Heart left ventricle (tissue), 13 donors: ENCODE measurements around the gene ARHGEF40.

ENCODE experiments used
- CTCF ChIP-seq, 12 donors: fragments of 200-600 bp; sonication (generic) in 4 of 12; IDR thresholded peaks; one replicate each; pipeline versions ENCODE4 v1.5.0 to v1.8.0; 2018 to 2022; ENCODE audit warnings: antibody characterized with exemption in 12 of 12, mild to moderate bottlenecking in 5 of 12
- POLR2A ChIP-seq, 2 donors: fragments of 450-650 bp; IDR thresholded peaks; one replicate each; pipeline ENCODE4 v1.6.1; 2017; ENCODE audit warnings: antibody characterized with exemption in 2 of 2, mild to moderate bottlenecking in 2 of 2, moderate library complexity in 2 of 2
- donor health status: ischemic (EF 13 %, LVEDD 7.1; RV severe dilation, severe dysfunction).
- donor health status: DM: no; HTN: yes; CAD: no.
- donor health status: DM: no; HTN: no; CAD: no.
- donor health status: ischemic (EF 25% LVEDD 6.9; RV normal size, moderate dysfunction).
- donor health status: ischemic (EF 25% LVEDD 5.7; RV mildly dilated, moderate dysfunction).
- donor health status: ischemic (EF 35%, LVEDD 5.7; RV mildly dilated, moderate dysfunction).
- donor health status: nonischemic (EF 11% LVEDD 7.7; RV severe dilation, severe dysfunction).
- donor health status: DM: yes; HTN: yes; CAD: no.
- donor health status: PGD.
- donor health status: ischemic (EF 29% LVEDD 5.4; RV normal size, mild dysfunction).
- donor health status: nonischemic (EF 23%, LVEDD 6.1; RV moderate dilation, normal function).

- TF ChIP-seq CTCF (IDR thresholded peaks at IDR 0.05) (no peak), POLR2A (IDR thresholded peaks at IDR 0.05) (no peak)
These were observed 11.5 kb downstream of the ARHGEF40 start for GRCh38 chr14:21081521-21082142.
